Gastrocnemius medialis (tissue), 4 donors: Measurements from ENCODE around the gene PHC3. TPM values are rescaled to one million over a fixed set of nuclear protein-coding genes. Genes with fewer than 3 reads are reported as not detected.

Experiments
- ATAC-seq, 2 donors: fragments of 150-250 bp; one replicate each; pipeline ENCODE4 v1.9.1; 2016
- DNase-seq, 2 donors: peaks; one replicate each; pipeline ENCODE4 v3.0.0-alpha.2; 2019
- H3K27ac ChIP-seq, 4 donors: fragments of 200-600 bp; sonication (generic); 1 replicate in 1 of 4; 2 replicates in 3 of 4; pipeline ENCODE4 v1.5.1; 2016 to 2018; ENCODE audit warnings: mild to moderate bottlenecking in 2 of 4, moderate library complexity in 1 of 4
- H3K27me3 ChIP-seq, 3 donors: fragments of 200-600 bp; sonication (generic) in 2 of 3; 1 replicate in 1 of 3; 2 replicates in 2 of 3; pipeline versions ENCODE4 v1.5.1 to v1.6.0; 2016 to 2019; ENCODE audit warnings: mild to moderate bottlenecking in 1 of 3, moderate library complexity in 1 of 3
- H3K36me3 ChIP-seq, 2 donors: fragments of 200-600 bp; sonication (generic) in 1 of 2; one replicate each; pipeline ENCODE4 v1.5.1; 2017 to 2018
- H3K4me1 ChIP-seq, 2 donors: fragments of 200-600 bp; sonication (generic) in 1 of 2; one replicate each; pipeline ENCODE4 v1.5.1; 2016 to 2017; ENCODE audit warnings: mild to moderate bottlenecking in 2 of 2
- H3K4me3 ChIP-seq, 4 donors: fragments of 200-600 bp; sonication (generic) in 3 of 4; 1 replicate in 1 of 4; 2 replicates in 3 of 4; pipeline ENCODE4 v1.5.1; 2016 to 2019; ENCODE audit warnings: mild to moderate bottlenecking in 2 of 4
- H3K9me3 ChIP-seq, 3 donors: fragments of 200-600 bp; sonication (generic) in 2 of 3; 1 replicate in 1 of 3; 2 replicates in 2 of 3; pipeline ENCODE4 v1.5.1; 2016 to 2019
- CTCF ChIP-seq, 5 experiments: fragments of 450-650 bp in 3 of 5; fragments of 200-600 bp in 2 of 5; sonication (generic) in 2 of 5; IDR thresholded peaks in 4 of 5; conservative IDR thresholded peaks in 1 of 5; 1 replicate in 4 of 5; 2 replicates in 1 of 5; pipeline ENCODE4 v1.5.1; 2016 to 2019; ENCODE audit warnings: antibody characterized with exemption in 5 of 5, mild to moderate bottlenecking in 3 of 5, moderate library complexity in 3 of 5
- POLR2A ChIP-seq, 2 donors: fragments of 450-650 bp; IDR thresholded peaks; one replicate each; pipeline ENCODE4 v1.6.1; 2017; ENCODE audit warnings: antibody characterized with exemption in 2 of 2, mild to moderate bottlenecking in 2 of 2, moderate library complexity in 2 of 2
- in situ Hi-C, 4 donors: fragments of 200-750 bp; cut with MboI; loops; one replicate each; pipeline versions ENCODE4 v1.15.0 to v1.8.0; 2017; ENCODE audit warnings: low sequenced_read_pairs in 4 of 4
- intact Hi-C: fragments of 100-400 bp; cut with DNase I; formaldehyde crosslinking; loops from one replicate; pipeline ENCODE4 v1.15.1; 2023; ENCODE audit warnings: low total_unique reads
- total RNA-seq, 4 donors: library from RNA; depleted of rRNA; stranded (reverse); fragments of >200 nt; gene quantifications; one replicate each; pipeline versions ENCODE4 v1.1.0 to v1.2.3, GENCODE V29; 2016

Gene PHC3
- total RNA-seq, 4 donors from 2014 or later: 25.4 to 37.0 (median 32.4) TPM

- no peaks in the 10 kb centered on the region for H3K27me3 ChIP-seq
- no peak overlapping the region for H3K27ac ChIP-seq
- H3K9me3 ChIP-seq: no peaks in the 10 kb centered on the region
- H3K36me3 ChIP-seq: no peaks in the 10 kb centered on the region
- ATAC-seq (no peak), DNase-seq (no peak)
- in situ Hi-C loops: no loop called here
- intact Hi-C loops: no loop called here
- TF ChIP-seq POLR2A (IDR thresholded peaks at IDR 0.05) (no peak), CTCF (IDR thresholded peaks at IDR 0.05 in 4 of 5, conservative IDR thresholded peaks at IDR 0.05 in 1 of 5) (no peak)
- peaks cover 15 to 18% of the 10 kb centered on the region in 2 donors for H3K4me1 ChIP-seq
- no peak overlapping the region for H3K4me3 ChIP-seq
These were observed 27.4 kb downstream of the PHC3 start for GRCh38 chr3:170154084-170154483.

GRCh38 chr3:170151536-170151935 is 30.0 kb downstream of the PHC3 start:
- H3K4me1 ChIP-seq: peaks cover 15 to 18% of the 10 kb centered on the region in 2 donors
- DNase-seq (no peak), ATAC-seq (no peak)
- intact Hi-C loops (no loop called here), in situ Hi-C loops (no loop called here)
- no peaks in the 10 kb centered on the region for H3K9me3 ChIP-seq
- H3K4me3 ChIP-seq: no peak overlapping the region
- H3K27ac ChIP-seq: no peak overlapping the region
- TF ChIP-seq CTCF (IDR thresholded peaks at IDR 0.05 in 4 of 5, conservative IDR thresholded peaks at IDR 0.05 in 1 of 5): no peak
- TF ChIP-seq POLR2A (IDR thresholded peaks at IDR 0.05): no peak
- H3K27me3 ChIP-seq: no peaks in the 10 kb centered on the region
- no peaks in the 10 kb centered on the region for H3K36me3 ChIP-seq

- Histone ChIP-seq H3K4me3 (no peak overlapping the region), H3K36me3 (peaks cover 0 to 7% of the 10 kb centered on the region in 2 donors), H3K4me1 (peaks cover 3 to 10% of the 10 kb centered on the region in 2 donors), H3K27ac (no peak overlapping the region), H3K9me3 (no peaks in the 10 kb centered on the region), H3K27me3 (no peaks in the 10 kb centered on the region)
- in situ Hi-C loops: no loop called here
- intact Hi-C loops: no loop called here
- no peak for DNase-seq
- TF ChIP-seq POLR2A (IDR thresholded peaks at IDR 0.05) (no peak), CTCF (IDR thresholded peaks at IDR 0.05 in 4 of 5, conservative IDR thresholded peaks at IDR 0.05 in 1 of 5) (no peak)
- no peak for ATAC-seq
These were observed 32.5 kb downstream of the PHC3 start for GRCh38 chr3:170149016-170149415.

DNA sequence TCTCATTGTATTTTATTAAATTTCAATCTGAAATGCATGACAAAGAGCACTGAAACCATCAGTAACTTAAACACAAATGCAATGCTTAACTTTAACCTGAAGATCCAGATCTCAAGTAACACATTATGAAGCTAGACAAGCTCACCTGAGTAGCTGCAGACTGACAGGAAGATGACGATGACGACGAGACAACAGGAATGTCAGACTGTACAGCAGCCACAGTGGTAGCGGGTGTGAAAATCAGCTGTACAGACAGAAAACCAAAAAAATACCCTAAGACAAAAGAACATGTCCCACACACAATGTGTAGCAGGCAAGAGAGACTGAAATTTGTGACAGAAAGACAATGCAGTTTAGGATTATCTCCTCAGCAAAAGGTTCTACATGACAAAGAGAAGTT is 36.3 kb downstream of the PHC3 start:
- Histone ChIP-seq H3K9me3 (no peaks in the 10 kb centered on the region), H3K27me3 (no peaks in the 10 kb centered on the region), H3K27ac (no peak overlapping the region), H3K36me3 (peaks cover 0 to 15% of the 10 kb centered on the region in 2 donors), H3K4me3 (no peak overlapping the region), H3K4me1 (peaks cover 0 to 4% of the 10 kb centered on the region in 2 donors)
- TF ChIP-seq POLR2A (IDR thresholded peaks at IDR 0.05) (no peak), CTCF (IDR thresholded peaks at IDR 0.05 in 4 of 5, conservative IDR thresholded peaks at IDR 0.05 in 1 of 5) (no peak)
- DNase-seq: no peak
- in situ Hi-C loops: no loop called here
- intact Hi-C loops: no loop called here
- no peak for ATAC-seq

GRCh38 chr3:170144437-170144843 is 37.1 kb downstream of the PHC3 start:
- ATAC-seq (no peak), DNase-seq (no peak)
- H3K36me3 ChIP-seq: peaks cover 0 to 15% of the 10 kb centered on the region in 2 donors
- no peaks in the 10 kb centered on the region for H3K27me3 ChIP-seq
- H3K4me3 ChIP-seq: no peak overlapping the region
- TF ChIP-seq POLR2A (IDR thresholded peaks at IDR 0.05) (no peak), CTCF (IDR thresholded peaks at IDR 0.05 in 4 of 5, conservative IDR thresholded peaks at IDR 0.05 in 1 of 5) (no peak)
- no peaks in the 10 kb centered on the region for H3K9me3 ChIP-seq
- intact Hi-C loops (no loop called here), in situ Hi-C loops (no loop called here)
- peaks cover 0 to 6% of the 10 kb centered on the region in 2 donors for H3K4me1 ChIP-seq
- no peak overlapping the region for H3K27ac ChIP-seq
